ENCODE results near the gene LYZL6. TPM values are rescaled to one million over a fixed set of nuclear protein-coding genes. Genes with fewer than 3 reads are reported as not detected.

LYZL6 gene
- total RNA-seq, 2 donors from 2014 or later: not detected

DNA sequence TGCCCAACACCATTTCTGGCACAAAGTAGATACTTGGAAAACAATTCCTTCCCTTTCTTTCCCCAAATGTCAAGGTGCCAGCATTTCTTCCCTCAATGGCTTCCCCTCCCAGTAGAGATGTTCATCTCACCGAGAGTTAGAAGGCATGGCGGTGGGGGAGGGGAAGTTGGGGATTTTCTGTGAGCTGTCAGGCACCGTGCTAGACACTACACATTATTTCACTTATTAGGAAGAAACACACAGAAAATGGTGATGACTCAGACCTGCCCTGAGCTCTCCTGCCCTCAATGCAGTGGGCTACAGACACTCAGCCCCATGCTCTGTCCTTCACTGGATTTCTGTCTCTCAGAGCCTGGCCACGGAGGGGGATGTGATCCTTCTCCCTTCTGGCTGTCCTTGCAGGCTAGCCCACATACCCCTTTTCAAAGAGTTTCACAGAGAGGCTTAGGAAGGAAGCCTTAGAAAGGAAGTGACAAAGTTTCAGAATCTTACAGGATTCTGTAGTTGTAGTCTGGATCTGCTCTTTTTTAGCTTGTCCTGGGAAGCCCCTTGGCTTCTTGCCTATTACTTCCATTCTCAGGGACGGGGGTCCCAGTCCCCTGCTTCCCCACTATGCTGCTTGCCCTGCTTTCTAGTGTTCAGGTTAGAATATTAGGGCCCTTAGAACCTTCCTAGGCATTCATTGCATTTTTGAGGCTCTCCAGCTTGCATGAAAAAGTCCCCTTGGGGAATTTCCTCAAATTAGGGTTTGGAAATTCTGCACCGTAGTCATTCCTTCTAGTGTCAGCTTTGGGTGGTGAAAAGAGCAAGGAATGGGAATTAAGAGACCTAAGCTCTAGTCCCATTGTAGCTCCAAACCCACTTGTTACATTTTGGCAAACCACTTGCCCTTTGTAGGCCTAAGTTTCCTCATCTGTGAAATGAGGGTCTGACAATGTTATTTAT, 51.1 kb downstream of the LYZL6 start:
- no peaks in the 10 kb centered on the region for H3K27me3 ChIP-seq
- no peaks in the 10 kb centered on the region for H3K36me3 ChIP-seq
- H3K27ac ChIP-seq: no peak overlapping the region
- no peak overlapping the region for H3K4me3 ChIP-seq
- peaks cover 0 to 9% of the 10 kb centered on the region in 2 donors for H3K4me1 ChIP-seq
- DNase-seq (ENCODE audit: low spot score): no peak
- H3K9me3 ChIP-seq: no peaks in the 10 kb centered on the region
- TF ChIP-seq, protein P1, sequence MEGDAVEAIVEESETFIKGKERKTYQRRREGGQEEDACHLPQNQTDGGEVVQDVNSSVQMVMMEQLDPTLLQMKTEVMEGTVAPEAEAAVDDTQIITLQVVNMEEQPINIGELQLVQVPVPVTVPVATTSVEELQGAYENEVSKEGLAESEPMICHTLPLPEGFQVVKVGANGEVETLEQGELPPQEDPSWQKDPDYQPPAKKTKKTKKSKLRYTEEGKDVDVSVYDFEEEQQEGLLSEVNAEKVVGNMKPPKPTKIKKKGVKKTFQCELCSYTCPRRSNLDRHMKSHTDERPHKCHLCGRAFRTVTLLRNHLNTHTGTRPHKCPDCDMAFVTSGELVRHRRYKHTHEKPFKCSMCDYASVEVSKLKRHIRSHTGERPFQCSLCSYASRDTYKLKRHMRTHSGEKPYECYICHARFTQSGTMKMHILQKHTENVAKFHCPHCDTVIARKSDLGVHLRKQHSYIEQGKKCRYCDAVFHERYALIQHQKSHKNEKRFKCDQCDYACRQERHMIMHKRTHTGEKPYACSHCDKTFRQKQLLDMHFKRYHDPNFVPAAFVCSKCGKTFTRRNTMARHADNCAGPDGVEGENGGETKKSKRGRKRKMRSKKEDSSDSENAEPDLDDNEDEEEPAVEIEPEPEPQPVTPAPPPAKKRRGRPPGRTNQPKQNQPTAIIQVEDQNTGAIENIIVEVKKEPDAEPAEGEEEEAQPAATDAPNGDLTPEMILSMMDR (IDR thresholded peaks at IDR 0.05): no peak

DNA sequence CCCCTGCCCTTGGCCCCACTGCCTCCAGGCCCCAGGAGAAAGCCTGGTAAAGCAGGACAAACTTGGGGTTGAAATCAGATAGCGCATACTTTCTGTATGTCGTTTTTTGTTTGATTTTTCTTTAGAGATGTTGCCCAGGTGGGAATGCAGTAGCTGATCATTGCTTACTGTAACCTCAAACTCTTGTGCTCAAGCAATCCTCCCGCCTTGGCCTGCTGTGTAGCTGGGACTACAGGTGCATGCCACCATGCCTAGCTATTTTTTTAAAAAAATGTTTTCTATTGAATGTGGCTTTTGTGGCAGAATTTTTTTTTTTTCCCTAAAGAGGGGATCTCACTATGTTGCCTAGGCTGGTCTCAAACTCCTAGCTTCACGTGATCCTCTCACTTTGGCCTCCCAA, 52.2 kb downstream of the LYZL6 start:
- Histone ChIP-seq H3K36me3 (no peaks in the 10 kb centered on the region), H3K27ac (no peak overlapping the region), H3K9me3 (no peaks in the 10 kb centered on the region), H3K4me1 (peaks cover 0 to 9% of the 10 kb centered on the region in 2 donors), H3K27me3 (no peaks in the 10 kb centered on the region), H3K4me3 (no peak overlapping the region)
- DNase-seq (ENCODE audit: low spot score): no peak
- TF ChIP-seq, protein P1 (IDR thresholded peaks at IDR 0.05): no peak

DNA sequence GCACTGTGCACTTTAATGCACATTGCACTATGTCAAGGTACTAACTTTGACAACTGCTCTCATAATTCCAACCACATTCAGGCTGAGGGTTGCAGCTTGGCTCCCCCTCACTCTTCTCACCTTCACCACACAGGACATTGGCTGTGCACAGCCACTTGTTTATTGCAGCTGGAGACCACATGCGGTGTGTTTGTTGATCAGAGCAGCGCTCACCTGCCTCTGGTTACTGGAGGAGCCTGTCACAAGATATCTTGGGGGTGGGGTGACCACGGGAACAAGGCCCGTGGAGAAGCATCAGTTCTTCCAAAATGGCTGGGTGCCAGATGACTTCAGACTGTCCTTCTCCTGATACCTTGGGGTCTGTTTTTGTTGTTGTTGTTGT, 52.7 kb downstream of the LYZL6 start:
- Histone ChIP-seq H3K4me1 (peaks cover 0 to 9% of the 10 kb centered on the region in 2 donors), H3K36me3 (no peaks in the 10 kb centered on the region), H3K27me3 (no peaks in the 10 kb centered on the region), H3K27ac (no peak overlapping the region), H3K4me3 (no peak overlapping the region), H3K9me3 (no peaks in the 10 kb centered on the region)
- DNase-seq (ENCODE audit: low spot score): no peak
- TF ChIP-seq, protein P1 (IDR thresholded peaks at IDR 0.05): no peak

DNA sequence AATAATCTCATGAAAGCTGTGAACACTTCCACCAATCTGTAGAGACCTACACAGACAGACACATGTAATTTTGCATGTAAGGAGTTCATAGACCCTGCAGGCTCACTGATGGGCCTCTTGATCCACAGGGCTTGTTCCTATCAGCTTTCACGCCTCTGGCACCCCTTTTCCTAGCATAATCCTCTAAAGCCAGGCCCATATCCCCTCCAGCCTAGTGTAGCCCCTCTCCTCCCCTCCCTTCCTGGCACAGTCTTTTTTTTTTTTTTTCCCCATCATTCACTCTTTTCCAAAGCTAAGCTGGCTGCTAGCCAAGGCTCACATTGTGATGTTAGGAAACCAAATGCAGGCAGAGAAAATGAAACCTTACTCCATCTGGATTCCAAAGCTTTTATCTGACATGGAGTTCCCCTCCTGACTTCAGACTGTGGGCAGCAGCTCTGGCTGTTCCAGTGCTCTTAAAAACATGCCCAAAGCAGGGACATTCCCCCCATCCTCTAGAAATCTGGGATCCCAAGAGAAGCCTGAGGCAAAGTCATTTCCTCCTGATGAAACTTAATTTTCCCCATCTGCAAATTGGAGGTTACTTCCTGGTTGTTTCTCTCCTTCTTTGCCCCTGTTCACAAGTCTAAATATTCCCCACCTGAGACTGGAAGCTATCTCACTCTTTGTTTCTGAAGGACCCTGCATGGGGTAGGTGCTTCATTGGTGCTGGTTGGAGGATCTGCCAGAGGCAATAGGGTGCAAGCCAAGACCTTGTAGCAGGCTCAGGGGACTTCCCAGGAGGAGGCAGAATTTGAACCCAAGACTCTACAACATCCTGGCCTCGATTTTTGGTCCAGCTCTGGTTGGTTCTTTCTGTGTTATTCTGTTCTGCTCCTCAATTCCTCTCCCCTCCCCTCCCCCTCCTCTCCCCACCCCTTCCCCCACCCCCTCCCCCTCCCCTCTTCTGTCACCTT, 53.4 kb downstream of the LYZL6 start:
- Histone ChIP-seq H3K27ac (no peak overlapping the region), H3K36me3 (no peaks in the 10 kb centered on the region), H3K4me3 (no peak overlapping the region), H3K4me1 (peaks cover 0 to 9% of the 10 kb centered on the region in 2 donors), H3K9me3 (no peaks in the 10 kb centered on the region), H3K27me3 (no peaks in the 10 kb centered on the region)
- no peak for DNase-seq (ENCODE audit: low spot score)
- TF ChIP-seq, protein P1 (IDR thresholded peaks at IDR 0.05): no peak

DNA sequence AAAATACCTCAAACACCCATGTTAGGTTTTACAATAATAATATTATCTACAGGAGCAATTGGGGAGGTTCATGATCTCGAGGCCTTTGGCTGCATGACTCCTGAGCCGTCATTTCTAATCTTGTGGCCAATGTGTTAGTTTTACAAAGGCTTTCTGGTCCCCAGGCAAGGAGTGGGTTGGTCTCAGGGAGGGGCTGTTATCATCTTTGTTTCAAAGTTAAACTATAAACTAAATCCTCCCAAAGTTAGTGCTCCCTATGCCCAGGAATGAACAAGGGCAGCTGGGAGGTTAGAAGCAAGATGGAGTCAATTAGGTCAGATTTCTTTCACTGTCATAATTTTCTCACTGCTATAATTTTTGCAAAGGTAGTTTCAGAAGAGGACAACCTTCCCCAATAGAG, 54.3 kb downstream of the LYZL6 start:
- no peak overlapping the region for H3K27ac ChIP-seq
- no peaks in the 10 kb centered on the region for H3K36me3 ChIP-seq
- peaks cover 0 to 9% of the 10 kb centered on the region in 2 donors for H3K4me1 ChIP-seq
- no peaks in the 10 kb centered on the region for H3K9me3 ChIP-seq
- H3K27me3 ChIP-seq: no peaks in the 10 kb centered on the region
- H3K4me3 ChIP-seq: no peak overlapping the region
- TF ChIP-seq, protein P1 (IDR thresholded peaks at IDR 0.05): no peak
- no peak for DNase-seq (ENCODE audit: low spot score)

Other genes starting within 250 kb of the LYZL6 start
- 10 to 100 TPM; 39.2 to 61.9 TPM for gene RASL10B, start 212.1 kb downstream of the LYZL6 start, total RNA-seq
- not detected for gene GAS2L2, start 190.5 kb downstream of the LYZL6 start, total RNA-seq
- gene C17orf50, start 182.8 kb downstream of the LYZL6 start, total RNA-seq: not detected
- gene MMP28, start 148.1 kb downstream of the LYZL6 start, total RNA-seq: 10 to 100 TPM; 10.5 to 14.9 TPM
- 10 to 100 TPM; 25.7 to 31.7 TPM for gene TAF15, start 134.2 kb downstream of the LYZL6 start, total RNA-seq
- not detected for gene HEATR9, start 74.8 kb downstream of the LYZL6 start, total RNA-seq
- 1 to 10 TPM; 1.0 to 3.1 TPM for gene CCL5, start 63.4 kb downstream of the LYZL6 start, total RNA-seq
- not detected for gene RDM1, start 12.9 kb downstream of the LYZL6 start, total RNA-seq
- not detected for gene CCL16, start 37.8 kb upstream of the LYZL6 start, total RNA-seq
- gene CCL14, start 43.0 kb upstream of the LYZL6 start, total RNA-seq: 10 to 100 TPM in 1 of 2 donors, 1 to 10 TPM in 1; 4.1 to 13.0 TPM
- not detected for gene CCL15, start 57.8 kb upstream of the LYZL6 start, total RNA-seq
- not detected for gene CCL23, start 74.3 kb upstream of the LYZL6 start, total RNA-seq
- 1 to 10 TPM; 1.0 to 3.6 TPM for gene CCL18, start 120.6 kb upstream of the LYZL6 start, total RNA-seq
- gene CCL3, start 146.4 kb upstream of the LYZL6 start, total RNA-seq: 1 to 10 TPM; 1.0 to 2.0 TPM
- gene CCL4, start 160.1 kb upstream of the LYZL6 start, total RNA-seq: 1 to 10 TPM; 1.7 to 2.8 TPM
- not detected for gene TBC1D3B, start 232.9 kb upstream of the LYZL6 start, total RNA-seq

Data from right atrium auricular region (tissue), 2 donors.